Prostate gland (tissue), 2 donors: Measurements from ENCODE around the gene PDE11A. TPM values are rescaled to one million over a fixed set of nuclear protein-coding genes. Genes with fewer than 3 reads are reported as not detected.

Experiments
- DNase-seq: peaks from one replicate; pipeline ENCODE4 v3.0.0-alpha.2; 2019; ENCODE audit warnings: low spot score
- H3K27ac ChIP-seq, 2 donors: fragments of 200-600 bp; sonication (generic); 2 replicates each; pipeline ENCODE4 v1.5.1; 2017 to 2019
- H3K27me3 ChIP-seq: fragments of 200-600 bp; sonication (generic); replicated peaks from 2 replicates; pipeline ENCODE4 v1.5.1; 2019; ENCODE audit not compliant: insufficient read depth
- H3K36me3 ChIP-seq, 2 donors: fragments of 200-600 bp; sonication (generic); 1 replicate in 1 of 2; 2 replicates in 1 of 2; pipeline versions ENCODE4 v1.5.1 to v1.8.1; 2017 to 2019
- H3K4me1 ChIP-seq: fragments of 200-600 bp; sonication (generic); replicated peaks from 2 replicates; pipeline ENCODE4 v1.5.1; 2019
- H3K4me3 ChIP-seq, 2 donors: fragments of 200-600 bp; sonication (generic); 2 replicates each; pipeline ENCODE4 v1.5.1; 2017 to 2019
- H3K9me3 ChIP-seq: fragments of 200-600 bp; sonication (generic); 2 replicates; pipeline ENCODE4 v1.5.1; 2017
- CTCF ChIP-seq, 4 experiments: fragments of 200-600 bp in 2 of 4; fragments of 450-650 bp in 2 of 4; sonication (generic) in 2 of 4; IDR thresholded peaks; 1 replicate in 3 of 4; 2 replicates in 1 of 4; pipeline ENCODE4 v1.5.1; 2016 to 2019; ENCODE audit warnings: antibody characterized with exemption in 4 of 4, mild to moderate bottlenecking in 2 of 4, moderate library complexity in 2 of 4
- POLR2A ChIP-seq: fragments of 450-650 bp; IDR thresholded peaks from one replicate; pipeline ENCODE4 v1.6.1; 2016; ENCODE audit warnings: antibody characterized with exemption, mild to moderate bottlenecking
- POLR2AphosphoS5 ChIP-seq: sonication (generic); formaldehyde crosslinking; IDR thresholded peaks from one replicate; pipeline ENCODE4 v1.6.1; 2017; ENCODE audit warnings: antibody characterized with exemption
- WGBS: methylation state at CpG from one replicate; pipeline ENCODE4 v1.1.5; 2018; 5-methylcytosine and 5-hydroxymethylcytosine counted together
- intact Hi-C: fragments of 100-400 bp; cut with DNase I; formaldehyde crosslinking; loops from one replicate; pipeline ENCODE4 v1.14.2; 2022
- total RNA-seq, 2 donors: library from RNA; depleted of rRNA; stranded (reverse); fragments of >200 nt; gene quantifications; one replicate each; pipeline ENCODE4 v1.1.0, GENCODE V29; 2016

PDE11A gene
- total RNA-seq, 2 donors from 2014 or later: 14.9 to 26.6 TPM

- no peak for DNase-seq
Measured at GRCh38 chr2:177582000-177582399, 490.6 kb downstream of the PDE11A start.

DNA sequence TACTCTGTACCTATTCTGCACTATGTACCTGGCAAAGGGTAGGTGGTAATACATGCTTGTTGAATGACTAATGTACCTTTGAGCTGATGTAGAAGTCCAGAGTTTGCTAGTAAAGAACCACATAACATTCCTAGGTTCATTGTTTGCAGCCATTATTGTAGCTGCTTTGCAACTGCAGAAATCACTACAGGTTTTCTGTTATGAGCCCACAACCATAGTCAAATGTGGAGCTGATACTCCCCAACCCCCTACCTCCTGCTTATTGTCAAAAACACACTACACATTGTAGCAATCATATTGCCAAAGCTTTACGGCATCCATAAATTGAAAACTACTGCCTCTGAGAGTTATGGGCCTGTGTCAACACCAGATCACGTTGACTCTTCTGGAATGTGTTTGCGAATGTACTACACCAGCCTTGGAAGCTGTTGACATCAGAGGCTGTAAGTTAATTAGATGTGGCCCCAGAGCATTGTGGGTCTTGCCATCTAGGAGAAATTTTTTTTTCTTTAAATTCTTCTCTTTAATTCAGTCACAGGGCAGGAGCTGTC lies 493.0 kb downstream of the PDE11A start:
- Histone ChIP-seq H3K36me3 (no peaks in the 10 kb centered on the region), H3K9me3 (no peaks in the 10 kb centered on the region), H3K4me1 (no peaks in the 10 kb centered on the region), H3K27me3 (no peaks in the 10 kb centered on the region), H3K27ac (no peak overlapping the region), H3K4me3 (no peak overlapping the region)
- TF ChIP-seq CTCF (IDR thresholded peaks at IDR 0.05): no peak
- TF ChIP-seq POLR2A: no peak
- TF ChIP-seq POLR2AphosphoS5: no peak
- WGBS: 42% methylated on average over 3 of the region's 3 CpGs
- DNase-seq: no peak
- intact Hi-C loops: no loop called here

More at GRCh38 chr2:177582000-177582399, 490.6 kb downstream of the PDE11A start:
- H3K36me3 ChIP-seq: no peaks in the 10 kb centered on the region
- TF ChIP-seq CTCF (IDR thresholded peaks at IDR 0.05) (no peak), POLR2AphosphoS5 (no peak), POLR2A (no peak)
- WGBS: 82% methylated on average over 1 of the region's 1 CpG
- H3K27me3 ChIP-seq: no peaks in the 10 kb centered on the region
- H3K27ac ChIP-seq: no peak overlapping the region
- H3K9me3 ChIP-seq: no peaks in the 10 kb centered on the region
- H3K4me3 ChIP-seq: no peak overlapping the region
- no peaks in the 10 kb centered on the region for H3K4me1 ChIP-seq
- intact Hi-C loops: no loop called here

GRCh38 chr2:177578454-177578853 lies 494.1 kb downstream of the PDE11A start:
- TF ChIP-seq CTCF (IDR thresholded peaks at IDR 0.05) (no peak), POLR2AphosphoS5 (no peak), POLR2A (no peak)
- no peak for DNase-seq
- Histone ChIP-seq H3K27ac (no peak overlapping the region), H3K27me3 (no peaks in the 10 kb centered on the region), H3K9me3 (no peaks in the 10 kb centered on the region), H3K36me3 (no peaks in the 10 kb centered on the region), H3K4me1 (no peaks in the 10 kb centered on the region), H3K4me3 (no peak overlapping the region)
- intact Hi-C loops: no loop called here
- 92% methylated on average over 3 of the region's 3 CpGs for WGBS

DNA sequence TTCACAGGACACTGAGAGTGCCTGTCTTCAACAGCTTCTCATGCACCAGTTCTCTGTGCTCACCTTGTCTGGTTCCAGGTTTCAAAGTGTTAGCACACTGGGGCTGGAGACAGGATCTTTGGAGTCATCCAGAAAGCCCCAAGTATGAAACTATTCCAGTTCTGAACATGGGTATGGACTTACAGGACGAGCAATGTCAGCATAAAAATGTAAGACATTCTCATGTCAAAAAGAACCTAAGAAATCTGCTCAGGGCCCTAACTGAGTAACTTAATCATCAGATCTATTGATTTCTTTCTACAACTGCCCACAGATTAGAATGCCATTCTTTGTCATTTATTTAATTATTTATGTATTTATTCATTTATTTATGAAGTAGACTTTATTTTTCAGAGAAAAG lies 495.5 kb downstream of the PDE11A start:
- H3K4me3 ChIP-seq: no peak overlapping the region
- TF ChIP-seq POLR2AphosphoS5 (no peak), CTCF (IDR thresholded peaks at IDR 0.05) (no peak), POLR2A (no peak)
- H3K9me3 ChIP-seq: no peaks in the 10 kb centered on the region
- no peak overlapping the region for H3K27ac ChIP-seq
- WGBS: 94% methylated on average over 1 of the region's 1 CpG
- intact Hi-C loops: no loop called here
- DNase-seq: no peak
- no peaks in the 10 kb centered on the region for H3K36me3 ChIP-seq
- no peaks in the 10 kb centered on the region for H3K27me3 ChIP-seq
- H3K4me1 ChIP-seq: no peaks in the 10 kb centered on the region

DNA sequence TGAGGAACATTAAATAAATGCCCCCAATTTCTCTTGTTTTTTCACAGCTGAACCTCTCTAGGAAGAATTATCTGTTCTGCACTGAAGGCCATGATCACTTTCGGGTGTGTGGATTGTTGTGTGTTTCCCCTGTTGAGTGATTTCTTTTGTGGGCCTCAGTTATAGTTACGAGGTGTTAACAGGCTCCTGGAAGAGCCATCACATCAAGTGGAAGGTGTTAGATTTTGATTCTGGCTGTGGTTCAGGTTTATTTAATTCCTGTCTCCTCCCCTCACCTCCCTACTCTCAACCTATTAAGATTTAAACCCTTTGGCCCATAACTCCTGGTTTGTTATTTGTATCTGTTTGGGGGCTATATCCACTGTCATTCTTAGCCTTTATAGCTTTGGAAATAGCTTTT lies 497.2 kb downstream of the PDE11A start:
- 78% methylated on average over 2 of the region's 2 CpGs for WGBS

More for the DNA sequence above, 497.2 kb downstream of the PDE11A start:
- DNase-seq: no peak
- Histone ChIP-seq H3K36me3 (no peaks in the 10 kb centered on the region), H3K9me3 (no peaks in the 10 kb centered on the region), H3K4me3 (no peak overlapping the region), H3K27ac (no peak overlapping the region), H3K27me3 (no peaks in the 10 kb centered on the region), H3K4me1 (no peaks in the 10 kb centered on the region)
- intact Hi-C loops: no loop called here
- TF ChIP-seq POLR2AphosphoS5 (no peak), CTCF (IDR thresholded peaks at IDR 0.05) (no peak), POLR2A (no peak)
